ENCODE results near the gene DACT3. TPM values are rescaled to one million over a fixed set of nuclear protein-coding genes. Genes with fewer than 3 reads are reported as not detected.

Gene DACT3
- total RNA-seq, 2 experiments from 2014 or later = 0.31 to 0.42 TPM

DNA sequence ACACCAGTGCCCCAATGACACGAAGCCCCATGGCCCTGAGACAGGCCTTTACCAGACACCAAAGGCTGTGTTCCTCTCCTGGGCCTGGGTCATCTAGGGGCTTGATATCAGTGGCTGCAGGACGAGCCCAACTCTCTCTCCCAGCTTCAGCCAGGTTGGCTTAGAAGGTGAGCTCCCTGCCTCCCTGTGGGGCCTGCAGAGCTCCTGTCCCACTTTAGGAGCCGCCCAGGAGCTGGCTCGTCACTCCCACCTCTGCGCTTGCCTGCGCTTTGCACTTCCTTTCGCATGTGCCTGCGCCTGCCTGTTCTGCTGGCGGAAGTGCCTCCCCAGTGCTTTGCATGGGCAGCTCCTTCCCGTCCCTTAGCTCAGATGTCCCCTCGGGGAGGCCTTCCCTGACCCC lies 55.0 kb downstream of the DACT3 start:
- Mint-ChIP-seq H3K36me3 (ENCODE audit: low read depth) (peaks cover 68% of the 10 kb centered on the region), H3K4me3 (no peak overlapping the region), H3K27me3 (no peaks in the 10 kb centered on the region), H3K27ac (peak overlapping the region; percentile 71), H3K4me1 (peaks cover 56% of the 10 kb centered on the region), H3K9me3 (no peaks in the 10 kb centered on the region)
- ChIA-PET CTCF (interaction anchor here (1.5 to 3.6 kb wide), 4 partner anchors 8 to 56 kb away, joined by 3 to 15 read pairs (median 7); partner anchors contain the start of gene DACT3), POLR2A (no interaction called here)
- DNase-seq = no peak

GRCh38 chr19:46605356-46605821 lies 55.6 kb downstream of the DACT3 start:
- no peak overlapping the region for H3K4me3 Mint-ChIP-seq
- DNase-seq = no peak
- peak overlapping the region; percentile 71 for H3K27ac Mint-ChIP-seq
- H3K9me3 Mint-ChIP-seq = no peaks in the 10 kb centered on the region
- H3K36me3 Mint-ChIP-seq (ENCODE audit: low read depth) = peaks cover 61% of the 10 kb centered on the region
- H3K27me3 Mint-ChIP-seq = no peaks in the 10 kb centered on the region
- ChIA-PET POLR2A (no interaction called here), CTCF (interaction anchor here (1.5 to 3.6 kb wide), 4 partner anchors 9 to 56 kb away, joined by 3 to 15 read pairs (median 7); partner anchors contain the start of gene DACT3)
- peaks cover 50% of the 10 kb centered on the region for H3K4me1 Mint-ChIP-seq

GRCh38 chr19:46604781-46605355 lies 56.1 kb downstream of the DACT3 start:
- CTCF ChIA-PET = interaction anchor here (1.5 to 5.3 kb wide), 3 partner anchors 9 to 57 kb away, joined by 8 to 30 read pairs (median 15); partner anchors contain the start of gene DACT3
- no peaks in the 10 kb centered on the region for H3K9me3 Mint-ChIP-seq
- H3K27me3 Mint-ChIP-seq = no peaks in the 10 kb centered on the region
- DNase-seq = no peak
- no peak overlapping the region for H3K4me3 Mint-ChIP-seq
- POLR2A ChIA-PET = no interaction called here
- H3K27ac Mint-ChIP-seq = peak overlapping the region; percentile 25
- peaks cover 50% of the 10 kb centered on the region for H3K4me1 Mint-ChIP-seq
- peaks cover 57% of the 10 kb centered on the region for H3K36me3 Mint-ChIP-seq (ENCODE audit: low read depth)

DNA sequence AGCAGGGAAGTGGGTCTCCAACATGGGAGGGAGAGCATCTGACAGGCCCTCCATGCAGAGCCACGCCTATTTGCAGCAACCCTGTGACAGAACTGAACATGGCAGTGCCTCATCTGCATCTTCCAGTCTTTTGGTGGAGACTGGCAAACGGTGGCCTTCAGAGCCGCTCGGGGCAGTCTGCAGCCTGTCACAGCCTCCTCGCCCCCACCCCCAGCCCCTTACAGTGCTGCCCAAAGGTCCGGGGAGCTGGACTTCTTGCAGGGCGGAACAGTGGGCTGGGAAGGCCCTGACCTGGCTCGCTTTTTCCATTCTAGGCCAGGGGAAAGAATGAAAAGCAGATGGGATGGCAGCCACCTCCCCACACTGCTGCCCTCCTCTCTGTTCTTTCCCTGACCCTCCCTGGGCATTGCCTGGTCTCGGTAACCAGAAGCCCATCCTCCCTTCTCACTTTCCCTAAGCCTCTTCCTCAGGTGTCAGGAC lies 57.2 kb downstream of the DACT3 start:
- Mint-ChIP-seq H3K4me3 (peak overlapping the region; percentile 95), H3K27me3 (no peaks in the 10 kb centered on the region), H3K36me3 (ENCODE audit: low read depth) (peaks cover 50% of the 10 kb centered on the region), H3K4me1 (peaks cover 42% of the 10 kb centered on the region), H3K9me3 (peaks cover 3% of the 10 kb centered on the region), H3K27ac (peak overlapping the region; percentile 100)
- ChIA-PET CTCF (interaction anchor here (5.3 kb wide), 1 partner anchor 10 kb away, joined by 30 read pairs; no protein-coding TSS in a partner anchor), POLR2A (interaction anchor here (4.0 kb wide), 1 partner anchor 8 kb away, joined by 26 read pairs; no protein-coding TSS in a partner anchor)
- no peak for DNase-seq

- peaks cover 49% of the 10 kb centered on the region for H3K36me3 Mint-ChIP-seq (ENCODE audit: low read depth)
- peaks cover 40% of the 10 kb centered on the region for H3K4me1 Mint-ChIP-seq
- H3K4me3 Mint-ChIP-seq = peak overlapping the region; percentile 95
- H3K9me3 Mint-ChIP-seq = peaks cover 8% of the 10 kb centered on the region
- POLR2A ChIA-PET = interaction anchor here (4.0 kb wide), 1 partner anchor 8 kb away, joined by 26 read pairs; no protein-coding TSS in a partner anchor
- peaks cover 3% of the 10 kb centered on the region for H3K27me3 Mint-ChIP-seq
- DNase-seq = no peak
- CTCF ChIA-PET = interaction anchor here (1.1 to 5.3 kb wide), 2 partner anchors 11 to 49 kb away, joined by 3 to 30 read pairs; no protein-coding TSS in a partner anchor
- H3K27ac Mint-ChIP-seq = peak overlapping the region; percentile 100
Measured at GRCh38 chr19:46603195-46603637, 57.8 kb downstream of the DACT3 start.

GRCh38 chr19:46602392-46603194 lies 58.4 kb downstream of the DACT3 start:
- DNase-seq = peak; percentile 36

DNA sequence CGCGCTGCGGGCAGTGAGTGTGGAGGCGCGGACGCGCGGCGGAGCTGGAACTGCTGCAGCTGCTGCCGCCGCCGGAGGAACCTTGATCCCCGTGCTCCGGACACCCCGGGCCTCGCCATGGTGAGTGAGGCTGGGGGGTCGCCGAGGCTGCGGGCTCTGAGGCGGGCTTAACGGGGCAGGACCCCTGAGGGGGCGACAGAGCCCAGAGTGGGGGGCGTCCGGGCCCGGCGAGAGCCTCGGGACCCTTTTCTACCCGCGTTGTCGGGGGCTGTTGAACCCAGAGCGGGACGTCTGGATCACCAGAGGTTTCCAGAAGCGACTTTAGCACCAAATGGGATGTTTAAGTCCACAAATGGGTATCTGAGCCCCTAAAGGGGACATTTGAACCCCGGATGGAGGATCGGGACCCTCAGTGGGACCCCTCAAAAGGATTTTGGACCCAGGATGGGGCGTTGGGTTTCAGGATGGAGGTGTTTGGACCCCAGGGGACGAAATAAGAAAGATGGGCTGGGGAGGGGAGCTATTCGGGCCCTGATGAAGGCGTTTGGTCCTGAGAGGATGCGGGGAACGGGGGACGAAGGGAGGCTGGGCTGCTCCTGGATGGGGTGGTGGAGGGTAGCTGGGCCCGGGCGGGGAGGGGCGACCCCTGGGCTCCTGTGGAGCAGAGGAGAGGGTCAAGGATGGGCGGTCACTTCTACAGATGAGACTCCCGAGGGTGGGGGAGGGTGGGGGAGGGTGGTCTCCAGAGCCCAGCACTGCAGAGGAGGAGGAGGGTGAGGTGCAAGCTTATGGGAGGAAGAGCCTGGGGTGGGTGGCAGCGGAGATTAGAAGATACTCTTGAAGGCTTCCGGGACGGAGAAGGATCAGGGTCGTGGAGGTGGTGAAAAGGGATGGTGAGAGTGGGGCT lies 59.4 kb downstream of the DACT3 start, which contains the start of gene CALM3:
CALM3 (plus strand) TSS at position 13 of the 907 bp plus-strand sequence; CDS start at position 118, 105 bp downstream.
- CTCF ChIA-PET = interaction anchor here (0.6 to 5.3 kb wide), 14 partner anchors 8 to 600 kb away, joined by 3 to 30 read pairs (median 4); partner anchors contain the start of gene DACT3
- peaks cover 35% of the 10 kb centered on the region for H3K4me1 Mint-ChIP-seq
- peaks cover 5% of the 10 kb centered on the region for H3K27me3 Mint-ChIP-seq
- no peak for DNase-seq
- H3K27ac Mint-ChIP-seq = peak within 1 kb of the TSS; percentile 100
- POLR2A ChIA-PET = interaction anchor here (1.1 to 4.0 kb wide), 3 partner anchors 10 to 78 kb away, joined by 3 to 26 read pairs (median 4); no protein-coding TSS in a partner anchor
- peaks cover 10% of the 10 kb centered on the region for H3K9me3 Mint-ChIP-seq
- peak within 1 kb of the TSS; percentile 95 for H3K4me3 Mint-ChIP-seq
- peaks cover 41% of the 10 kb centered on the region for H3K36me3 Mint-ChIP-seq (ENCODE audit: low read depth)

More at GRCh38 chr19:46602392-46603194, 58.4 kb downstream of the DACT3 start:
- Mint-ChIP-seq H3K4me3 (peak overlapping the region; percentile 95), H3K27me3 (peaks cover 5% of the 10 kb centered on the region), H3K27ac (peak overlapping the region; percentile 100), H3K9me3 (peaks cover 10% of the 10 kb centered on the region), H3K36me3 (ENCODE audit: low read depth) (peaks cover 47% of the 10 kb centered on the region), H3K4me1 (peaks cover 39% of the 10 kb centered on the region)
- CTCF ChIA-PET = interaction anchor here (0.6 to 5.3 kb wide), 11 partner anchors 9 to 601 kb away, joined by 3 to 30 read pairs (median 3); partner anchors contain the start of gene DACT3
- POLR2A ChIA-PET = interaction anchor here (2.0 to 4.0 kb wide), 2 partner anchors 9 to 79 kb away, joined by 4 to 26 read pairs; no protein-coding TSS in a partner anchor

DNA sequence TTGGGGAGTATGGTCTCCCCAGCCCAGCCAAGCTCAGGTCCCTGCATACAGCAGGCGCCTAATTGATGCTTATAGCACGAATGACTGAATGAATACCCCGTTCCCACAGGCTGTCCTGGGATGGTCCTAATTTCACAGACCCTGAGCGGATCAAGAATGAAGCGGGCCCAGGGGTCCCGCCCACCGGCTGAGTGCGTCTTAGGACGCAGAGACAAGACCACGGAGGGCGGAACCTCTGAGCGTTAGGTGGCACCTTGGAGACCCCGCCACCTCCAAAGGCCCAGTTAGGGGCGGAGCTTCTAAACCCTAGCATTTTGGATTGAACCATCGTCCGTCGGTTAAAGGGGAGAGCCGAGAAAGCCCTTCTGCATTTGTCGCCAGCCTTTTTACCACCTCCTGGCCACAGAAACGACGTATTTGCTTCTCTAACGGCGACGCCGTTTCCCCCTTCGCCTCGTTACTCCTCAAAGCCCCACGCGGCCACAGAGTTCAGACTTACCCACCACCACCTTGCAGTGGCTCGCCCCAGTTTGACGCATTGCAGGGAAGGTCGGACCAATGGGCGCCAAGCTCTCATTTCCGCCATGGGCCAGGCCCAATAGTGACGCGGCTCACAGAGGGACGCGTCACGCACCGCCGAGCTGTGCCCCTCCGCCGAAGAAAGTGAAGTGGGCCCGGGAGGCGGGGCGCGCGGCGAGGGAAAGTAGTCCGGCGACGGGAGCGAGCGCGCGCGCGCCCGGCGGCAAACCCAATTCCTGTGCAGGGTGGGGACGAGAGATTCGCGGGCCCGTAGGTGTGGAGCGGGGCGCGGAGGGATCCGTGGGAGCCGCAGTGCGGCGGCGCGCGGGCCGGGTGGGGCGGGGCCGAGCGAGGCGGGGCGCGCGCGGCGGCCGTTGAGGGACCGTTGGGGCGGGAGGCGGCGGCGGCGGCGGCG lies 60.3 kb downstream of the DACT3 start:
- ChIA-PET CTCF (interaction anchor here (0.7 to 5.3 kb wide), 10 partner anchors 10 to 518 kb away, joined by 3 to 30 read pairs (median 4); partner anchors contain the start of genes DACT3 and PPP5C), POLR2A (interaction anchor here (0.6 to 4.0 kb wide), 4 partner anchors 11 to 78 kb away, joined by 3 to 26 read pairs (median 4); no protein-coding TSS in a partner anchor)
- peak overlapping the region; percentile 95 for H3K4me3 Mint-ChIP-seq
- peak overlapping the region; percentile 100 for H3K27ac Mint-ChIP-seq
- H3K27me3 Mint-ChIP-seq = peaks cover 5% of the 10 kb centered on the region
- H3K4me1 Mint-ChIP-seq = peaks cover 28% of the 10 kb centered on the region
- H3K9me3 Mint-ChIP-seq = peaks cover 10% of the 10 kb centered on the region
- peaks cover 32% of the 10 kb centered on the region for H3K36me3 Mint-ChIP-seq (ENCODE audit: low read depth)
- DNase-seq = peak; percentile 97

- Mint-ChIP-seq H3K4me1 (peaks cover 25% of the 10 kb centered on the region), H3K27me3 (peaks cover 5% of the 10 kb centered on the region), H3K36me3 (ENCODE audit: low read depth) (peaks cover 31% of the 10 kb centered on the region), H3K4me3 (peak overlapping the region; percentile 95), H3K9me3 (peaks cover 10% of the 10 kb centered on the region), H3K27ac (peak overlapping the region; percentile 100)
- ChIA-PET POLR2A (interaction anchor here (0.6 to 4.0 kb wide), 2 partner anchors 12 to 77 kb away, joined by 4 to 26 read pairs; no protein-coding TSS in a partner anchor), CTCF (interaction anchor here (0.7 to 5.3 kb wide), 8 partner anchors 11 to 253 kb away, joined by 3 to 30 read pairs (median 8); partner anchors contain the start of genes DACT3 and PPP5C)
- peak; percentile 24 for DNase-seq
Measured at GRCh38 chr19:46599716-46600373, 61.1 kb downstream of the DACT3 start.

DNA sequence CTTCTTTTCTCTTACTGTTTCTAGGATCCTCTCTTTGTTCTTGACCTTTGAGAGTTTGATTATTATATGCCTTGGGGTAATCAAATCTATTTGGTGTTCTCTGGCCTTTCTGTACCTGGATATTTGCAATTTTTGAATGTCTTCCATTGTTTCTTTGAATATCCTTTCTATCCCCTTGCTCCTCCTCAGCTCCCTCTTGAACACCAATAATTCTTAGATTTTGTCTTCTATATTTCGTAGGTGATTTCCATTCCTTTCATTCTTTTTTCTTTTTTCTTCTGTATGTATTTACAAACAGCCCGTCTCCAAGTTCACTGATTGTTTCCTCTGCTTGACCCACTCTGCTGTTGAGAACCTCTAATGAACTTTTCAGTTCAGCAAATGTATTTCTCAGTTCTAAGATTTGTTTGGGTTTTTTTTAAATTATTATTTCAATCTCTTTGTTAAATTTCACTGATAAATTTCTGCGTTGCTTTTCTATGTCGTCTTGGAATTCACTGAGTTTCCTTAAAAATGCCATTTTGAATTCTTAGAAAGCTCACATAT lies 62.5 kb downstream of the DACT3 start:
- no peak overlapping the region for H3K27ac Mint-ChIP-seq
- CTCF ChIA-PET = interaction anchor here (0.9 to 2.2 kb wide), 3 partner anchors 10 to 64 kb away, joined by 3 to 10 read pairs (median 5); no protein-coding TSS in a partner anchor
- H3K36me3 Mint-ChIP-seq (ENCODE audit: low read depth) = peaks cover 28% of the 10 kb centered on the region
- peaks cover 5% of the 10 kb centered on the region for H3K27me3 Mint-ChIP-seq
- peaks cover 10% of the 10 kb centered on the region for H3K9me3 Mint-ChIP-seq
- POLR2A ChIA-PET = no interaction called here
- peaks cover 15% of the 10 kb centered on the region for H3K4me1 Mint-ChIP-seq
- no peak for DNase-seq
- no peak overlapping the region for H3K4me3 Mint-ChIP-seq

All from activated CD4-positive, alpha-beta T cell treated with anti-CD3 and anti-CD28 coated beads, Interleukin-2, amount 10 ng/mL, durations not matched to agents 7 days and 5 days (primary cell).